ENCODE data around the gene DIO3.

DNA sequence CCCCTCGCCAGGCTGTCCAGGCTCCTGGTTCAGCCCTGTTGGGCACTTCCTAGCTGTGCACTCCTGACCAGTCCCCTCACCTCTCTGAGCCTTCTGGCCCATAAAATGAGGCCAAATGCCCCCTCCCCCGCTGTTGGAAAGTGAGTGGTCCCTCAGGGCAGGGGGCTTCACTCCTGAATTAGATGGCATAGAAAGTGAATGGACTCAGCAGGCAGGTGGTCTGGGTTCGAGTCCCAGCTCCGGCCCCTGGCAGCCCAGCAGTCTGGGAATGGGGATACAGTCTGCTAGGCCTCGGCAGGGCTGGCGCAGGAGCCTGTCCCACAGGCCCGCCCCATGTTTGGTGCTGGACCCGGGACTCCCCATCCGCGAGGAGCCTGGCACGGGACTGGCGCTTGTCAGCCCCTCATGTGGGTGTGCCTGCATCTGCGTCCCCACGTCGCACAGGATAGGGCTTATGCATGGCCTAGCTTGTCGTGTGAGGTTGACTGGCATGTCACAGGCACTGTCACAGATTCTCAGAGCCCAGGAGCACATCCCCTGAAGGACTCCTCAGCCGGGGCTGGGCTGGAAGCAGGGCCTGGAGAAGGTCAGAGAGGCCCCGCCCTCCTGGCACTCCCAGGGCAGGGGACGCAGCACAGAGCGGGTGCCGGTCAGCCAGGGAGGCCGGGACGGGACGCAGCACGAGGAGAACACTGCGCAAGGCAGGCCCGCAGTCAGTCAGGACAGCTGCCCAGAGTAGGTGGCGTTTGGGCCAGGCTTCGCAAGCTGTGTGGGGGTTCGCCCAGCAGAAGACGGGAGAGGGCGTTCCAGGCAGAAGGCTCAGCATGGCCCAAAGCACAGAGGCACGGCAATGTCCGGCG is 40.5 kb downstream of the DIO3 start:
- TF ChIP-seq, protein P1, sequence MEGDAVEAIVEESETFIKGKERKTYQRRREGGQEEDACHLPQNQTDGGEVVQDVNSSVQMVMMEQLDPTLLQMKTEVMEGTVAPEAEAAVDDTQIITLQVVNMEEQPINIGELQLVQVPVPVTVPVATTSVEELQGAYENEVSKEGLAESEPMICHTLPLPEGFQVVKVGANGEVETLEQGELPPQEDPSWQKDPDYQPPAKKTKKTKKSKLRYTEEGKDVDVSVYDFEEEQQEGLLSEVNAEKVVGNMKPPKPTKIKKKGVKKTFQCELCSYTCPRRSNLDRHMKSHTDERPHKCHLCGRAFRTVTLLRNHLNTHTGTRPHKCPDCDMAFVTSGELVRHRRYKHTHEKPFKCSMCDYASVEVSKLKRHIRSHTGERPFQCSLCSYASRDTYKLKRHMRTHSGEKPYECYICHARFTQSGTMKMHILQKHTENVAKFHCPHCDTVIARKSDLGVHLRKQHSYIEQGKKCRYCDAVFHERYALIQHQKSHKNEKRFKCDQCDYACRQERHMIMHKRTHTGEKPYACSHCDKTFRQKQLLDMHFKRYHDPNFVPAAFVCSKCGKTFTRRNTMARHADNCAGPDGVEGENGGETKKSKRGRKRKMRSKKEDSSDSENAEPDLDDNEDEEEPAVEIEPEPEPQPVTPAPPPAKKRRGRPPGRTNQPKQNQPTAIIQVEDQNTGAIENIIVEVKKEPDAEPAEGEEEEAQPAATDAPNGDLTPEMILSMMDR (conservative IDR thresholded peaks at IDR 0.05; ENCODE audit: low read depth, low read length), result no peak
- no peak for TF ChIP-seq EZH2 (IDR thresholded peaks at IDR 0.05; ENCODE audit: low read length, unreplicated experiment)
